CD14-positive monocyte (primary cell): ENCODE data around the gene PSMC5. TPM values are rescaled to one million over a fixed set of nuclear protein-coding genes. Genes with fewer than 3 reads are reported as not detected.

Experiments
- DNase-seq, 3 donors: peaks; one replicate each; pipeline ENCODE4 v3.0.0-alpha.2; 2011 to 2022
- H2AFZ ChIP-seq: 2 replicates; pipeline ENCODE4 v1.6.0; 2012; ENCODE audit warnings: mild to moderate bottlenecking, low read depth, low read length, inconsistent platforms; ENCODE audit not compliant: insufficient read depth, poor library complexity, severe bottlenecking
- H3K27ac ChIP-seq, 2 donors: 1 replicate in 1 of 2; 2 replicates in 1 of 2; pipeline ENCODE4 v1.5.1; 2012 to 2013; ENCODE audit warnings: low read length in 2 of 2, control low read depth in 1 of 2, inconsistent platforms in 1 of 2, low read depth in 1 of 2, mild to moderate bottlenecking in 1 of 2
- H3K27me3 ChIP-seq, 2 donors: one replicate each; pipeline versions ENCODE4 v1.6.0 to v1.6.1; 2011 to 2013; ENCODE audit warnings: low read length in 2 of 2; ENCODE audit not compliant: control insufficient read depth in 2 of 2, insufficient read depth in 2 of 2
- H3K36me3 ChIP-seq, 2 donors: replicated peaks in 1 of 2; 1 replicate in 1 of 2; 2 replicates in 1 of 2; pipeline versions ENCODE4 v1.5.1 to v1.6.1; 2012 to 2013; ENCODE audit warnings: low read length in 2 of 2, control low read depth in 1 of 2, inconsistent platforms in 1 of 2, mild to moderate bottlenecking in 1 of 2; ENCODE audit not compliant: insufficient read depth in 2 of 2, control insufficient read depth in 1 of 2
- H3K4me1 ChIP-seq, 2 donors: 1 replicate in 1 of 2; 2 replicates in 1 of 2; pipeline versions ENCODE4 v1.5.1 to v1.6.1; 2012 to 2013; ENCODE audit warnings: low read length in 2 of 2, control low read depth in 1 of 2, inconsistent platforms in 1 of 2, mild to moderate bottlenecking in 1 of 2, moderate library complexity in 1 of 2; ENCODE audit not compliant: insufficient read depth in 2 of 2, control insufficient read depth in 1 of 2
- H3K4me2 ChIP-seq: replicated peaks from 2 replicates; pipeline ENCODE3; 2012; ENCODE audit warnings: low read length, moderate library complexity, mild to moderate bottlenecking; ENCODE audit not compliant: poor library complexity, severe bottlenecking; ENCODE audit errors: extremely low read depth
- H3K4me3 ChIP-seq, 3 experiments: fragments of 200-600 bp in 1 of 3; sonication (generic) in 1 of 3; replicated peaks in 1 of 3; 1 replicate in 2 of 3; 2 replicates in 1 of 3; pipeline ENCODE4 v1.5.1; 2011 to 2013; ENCODE audit warnings: low read length in 3 of 3, mild to moderate bottlenecking in 3 of 3, control low read depth in 2 of 3, low read depth in 2 of 3, inconsistent platforms in 1 of 3, moderate library complexity in 1 of 3
- H3K79me2 ChIP-seq: 2 replicates; pipeline ENCODE4 v1.6.0; 2012; ENCODE audit warnings: mild to moderate bottlenecking, control low read depth, inconsistent platforms, low read length, moderate library complexity; ENCODE audit not compliant: insufficient read depth
- H3K9ac ChIP-seq: 2 replicates; pipeline ENCODE4 v1.6.0; 2017; ENCODE audit warnings: low read length, mild to moderate bottlenecking; ENCODE audit not compliant: insufficient read depth, poor library complexity, severe bottlenecking
- H3K9me3 ChIP-seq, 2 donors: replicated peaks in 1 of 2; 1 replicate in 1 of 2; 2 replicates in 1 of 2; pipeline versions ENCODE4 v1.5.1 to v1.6.1; 2012 to 2013; ENCODE audit warnings: low read length in 2 of 2, control low read depth in 1 of 2; ENCODE audit not compliant: control insufficient read depth in 1 of 2, insufficient read depth in 1 of 2
- H4K20me1 ChIP-seq: 2 replicates; pipeline ENCODE4 v1.6.0; 2012; ENCODE audit warnings: mild to moderate bottlenecking, low read length, control low read depth, moderate library complexity; ENCODE audit not compliant: insufficient read depth
- H3K27ac Mint-ChIP-seq, 7 donors: one replicate each; pipeline ENCODE4 v1.8.0; 2020; ENCODE audit warnings: mild to moderate bottlenecking in 7 of 7, mixed read lengths in 7 of 7, moderate library complexity in 6 of 7, inconsistent platforms in 2 of 7
- H3K27me3 Mint-ChIP-seq, 3 donors: one replicate each; pipeline ENCODE4 v1.8.0; 2021 to 2022; ENCODE audit warnings: low read depth in 3 of 3, mild to moderate bottlenecking in 3 of 3, mixed read lengths in 3 of 3, moderate library complexity in 3 of 3, inconsistent platforms in 1 of 3
- H3K36me3 Mint-ChIP-seq, 2 donors: one replicate each; pipeline ENCODE4 v1.8.0; 2020; ENCODE audit warnings: mixed read lengths in 2 of 2, inconsistent platforms in 1 of 2, mild to moderate bottlenecking in 1 of 2
- H3K4me1 Mint-ChIP-seq: one replicate; pipeline ENCODE4 v1.8.0; 2020; ENCODE audit warnings: mild to moderate bottlenecking, mixed read lengths
- H3K4me3 Mint-ChIP-seq, 2 donors: one replicate each; pipeline ENCODE4 v1.8.0; 2020; ENCODE audit warnings: mild to moderate bottlenecking in 2 of 2, mixed read lengths in 2 of 2, moderate library complexity in 1 of 2
- H3K9me3 Mint-ChIP-seq, 7 donors: one replicate each; pipeline ENCODE4 v1.8.0; 2020 to 2022; ENCODE audit warnings: mixed read lengths in 7 of 7, mild to moderate bottlenecking in 6 of 7, moderate library complexity in 6 of 7, inconsistent platforms in 2 of 7
- WGBS: methylation state at CpG from one replicate; pipeline ENCODE4 v1.1.5; 2013; ENCODE audit warnings: missing lambda C conversion rate; ENCODE audit not compliant: insufficient coverage; 5-methylcytosine and 5-hydroxymethylcytosine counted together
- intact Hi-C, 2 donors: fragments of 100-400 bp; cut with micrococcal nuclease; formaldehyde crosslinking; loops; one replicate each; pipeline versions ENCODE4 v1.15.0 to v1.15.1; 2023
- polyA plus RNA-seq, 3 donors: library from polyadenylated mRNA; depleted of rRNA in 1 of 3; unstranded in 2 of 3; stranded (reverse) in 1 of 3; fragments of 300-500 nt in 2 of 3; fragments of >200 nt in 1 of 3; fragmentation: Illumina TruSeq in 2 of 3; gene quantifications; 1 replicate in 2 of 3; 2 replicates in 1 of 3; pipeline ENCODE4 v1.2.3, GENCODE V29; 2012 to 2021
- TF ChIP-seq, protein P1 (sequence below): fragments of 200-600 bp; IDR thresholded peaks from one replicate; pipeline ENCODE4 v1.8.0; 2022; ENCODE audit warnings: antibody characterized with exemption, mild to moderate bottlenecking

Gene PSMC5
- polyA plus RNA-seq, 3 donors: 82.8 to 97.2 (median 88.3) TPM

DNA sequence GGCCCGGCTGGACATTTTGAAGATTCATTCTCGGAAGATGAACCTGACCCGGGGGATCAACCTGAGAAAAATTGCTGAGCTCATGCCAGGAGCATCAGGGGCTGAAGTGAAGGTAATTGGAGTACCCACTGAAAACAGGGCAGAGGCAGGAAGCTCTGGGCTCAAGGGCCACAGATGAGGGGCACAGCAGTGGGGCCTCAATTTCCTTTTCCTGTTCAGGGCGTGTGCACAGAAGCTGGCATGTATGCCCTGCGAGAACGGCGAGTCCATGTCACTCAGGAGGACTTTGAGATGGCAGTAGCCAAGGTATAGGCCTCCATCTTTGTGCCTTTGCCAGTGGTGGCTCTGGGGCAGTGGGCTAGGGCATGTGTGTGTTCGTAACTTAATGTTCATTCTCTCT, 4.3 kb downstream of the PSMC5 start:
- Mint-ChIP-seq H3K4me1 (peaks cover 35% of the 10 kb centered on the region), H3K27me3 (peaks cover 0 to 2% (median 0%) of the 10 kb centered on the region in 3 donors), H3K36me3 (peaks cover 64 to 73% of the 10 kb centered on the region in 2 donors), H3K27ac (peak overlapping the region in 2 of 7 donors; percentile 51 to 86), H3K9me3 (no peaks in the 10 kb centered on the region), H3K4me3 (no peak overlapping the region)
- Histone ChIP-seq H3K4me2 (no peak overlapping the region), H4K20me1 (peaks cover 73% of the 10 kb centered on the region), H3K4me1 (peaks cover 15 to 23% of the 10 kb centered on the region in 2 donors), H3K27me3 (no peaks in the 10 kb centered on the region), H2AFZ (no peak overlapping the region), H3K9ac (no peak overlapping the region), H3K9me3 (no peaks in the 10 kb centered on the region), H3K27ac (no peak overlapping the region), H3K36me3 (peaks cover 66 to 76% of the 10 kb centered on the region in 2 donors), H3K4me3 (no peak overlapping the region), H3K79me2 (peaks cover 58% of the 10 kb centered on the region)
- TF ChIP-seq, protein P1, sequence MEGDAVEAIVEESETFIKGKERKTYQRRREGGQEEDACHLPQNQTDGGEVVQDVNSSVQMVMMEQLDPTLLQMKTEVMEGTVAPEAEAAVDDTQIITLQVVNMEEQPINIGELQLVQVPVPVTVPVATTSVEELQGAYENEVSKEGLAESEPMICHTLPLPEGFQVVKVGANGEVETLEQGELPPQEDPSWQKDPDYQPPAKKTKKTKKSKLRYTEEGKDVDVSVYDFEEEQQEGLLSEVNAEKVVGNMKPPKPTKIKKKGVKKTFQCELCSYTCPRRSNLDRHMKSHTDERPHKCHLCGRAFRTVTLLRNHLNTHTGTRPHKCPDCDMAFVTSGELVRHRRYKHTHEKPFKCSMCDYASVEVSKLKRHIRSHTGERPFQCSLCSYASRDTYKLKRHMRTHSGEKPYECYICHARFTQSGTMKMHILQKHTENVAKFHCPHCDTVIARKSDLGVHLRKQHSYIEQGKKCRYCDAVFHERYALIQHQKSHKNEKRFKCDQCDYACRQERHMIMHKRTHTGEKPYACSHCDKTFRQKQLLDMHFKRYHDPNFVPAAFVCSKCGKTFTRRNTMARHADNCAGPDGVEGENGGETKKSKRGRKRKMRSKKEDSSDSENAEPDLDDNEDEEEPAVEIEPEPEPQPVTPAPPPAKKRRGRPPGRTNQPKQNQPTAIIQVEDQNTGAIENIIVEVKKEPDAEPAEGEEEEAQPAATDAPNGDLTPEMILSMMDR: no peak
- no peak for DNase-seq
- 14% methylated on average over 6 of the region's 8 CpGs for WGBS
- intact Hi-C loops: no loop called here

DNA sequence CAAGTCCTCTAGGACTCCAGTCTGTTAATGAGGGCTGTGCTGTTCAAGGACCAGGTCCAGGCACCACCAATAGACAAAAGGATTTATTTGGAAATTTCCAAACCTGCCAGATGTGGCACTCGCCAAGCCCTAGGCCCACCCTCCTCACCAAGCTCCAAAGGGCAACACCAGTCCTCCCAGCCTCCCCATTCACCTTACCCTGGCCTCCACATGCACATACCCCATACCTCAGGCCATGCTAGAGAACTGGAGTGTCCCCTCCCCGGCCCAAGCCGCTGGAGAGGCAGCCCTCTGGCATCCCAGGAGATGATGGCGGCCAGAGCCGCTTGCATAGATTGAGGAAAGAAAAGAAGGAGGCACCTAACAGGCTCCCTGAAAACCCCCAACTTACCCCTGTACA, 4.8 kb downstream of the PSMC5 start:
- Mint-ChIP-seq H3K27ac (peak overlapping the region in 3 of 7 donors; percentile 63 to 86 (median 63)), H3K4me3 (no peak overlapping the region), H3K36me3 (peaks cover 69 to 78% of the 10 kb centered on the region in 2 donors), H3K27me3 (no peaks in the 10 kb centered on the region), H3K4me1 (peaks cover 34% of the 10 kb centered on the region), H3K9me3 (no peaks in the 10 kb centered on the region)
- Histone ChIP-seq H3K27ac (no peak overlapping the region), H3K27me3 (no peaks in the 10 kb centered on the region), H3K9ac (no peak overlapping the region), H4K20me1 (peaks cover 78% of the 10 kb centered on the region), H3K4me2 (no peak overlapping the region), H2AFZ (no peak overlapping the region), H3K79me2 (peaks cover 61% of the 10 kb centered on the region), H3K9me3 (no peaks in the 10 kb centered on the region), H3K4me1 (peaks cover 14 to 23% of the 10 kb centered on the region in 2 donors), H3K4me3 (no peak overlapping the region), H3K36me3 (peaks cover 71 to 81% of the 10 kb centered on the region in 2 donors)
- intact Hi-C loops: no loop called here
- TF ChIP-seq, protein P1: no peak
- no peak for DNase-seq
- no CpG with 5 or more reads among the region's 5 CpGs for WGBS
